ENCODE results near the gene CDC42EP3.

CDC42EP3 gene

GRCh38 chr2:37631292-37631691 is 40.1 kb downstream of the CDC42EP3 start:
- Histone ChIP-seq H3K4me2 (no peak overlapping the region), H3K4me1 (ENCODE audit: low read depth, poor library complexity, severe bottlenecking) (peaks cover 8% of the 10 kb centered on the region), H3K27me3 (ENCODE audit: insufficient read depth, low read depth) (no peaks in the 10 kb centered on the region), H3K9ac (no peak overlapping the region), H3K36me3 (ENCODE audit: insufficient read depth) (no peaks in the 10 kb centered on the region), H3K79me2 (ENCODE audit: insufficient read depth, low read depth) (no peaks in the 10 kb centered on the region), H4K20me1 (ENCODE audit: insufficient read depth) (no peaks in the 10 kb centered on the region), H3K4me3 (IDR thresholded peaks at IDR 0.05; ENCODE audit: insufficient read depth, low read depth, low read length) (no peak overlapping the region), H3K27ac (no peak overlapping the region), H2AFZ (ENCODE audit: low read depth) (no peak overlapping the region)
- no peak for TF ChIP-seq CTCF (conservative IDR thresholded peaks at IDR 0.05; ENCODE audit: low read depth, low read length)

GRCh38 chr2:37630776-37631175 is 40.7 kb downstream of the CDC42EP3 start:
- Histone ChIP-seq H3K4me3 (IDR thresholded peaks at IDR 0.05; ENCODE audit: insufficient read depth, low read depth, low read length) (no peak overlapping the region), H3K36me3 (ENCODE audit: insufficient read depth) (no peaks in the 10 kb centered on the region), H3K27ac (no peak overlapping the region), H3K9ac (no peak overlapping the region), H3K27me3 (ENCODE audit: insufficient read depth, low read depth) (no peaks in the 10 kb centered on the region), H3K79me2 (ENCODE audit: insufficient read depth, low read depth) (no peaks in the 10 kb centered on the region), H2AFZ (ENCODE audit: low read depth) (no peak overlapping the region), H3K4me1 (ENCODE audit: low read depth, poor library complexity, severe bottlenecking) (peaks cover 8% of the 10 kb centered on the region), H4K20me1 (ENCODE audit: insufficient read depth) (no peaks in the 10 kb centered on the region), H3K4me2 (no peak overlapping the region)
- TF ChIP-seq CTCF (conservative IDR thresholded peaks at IDR 0.05; ENCODE audit: low read depth, low read length), result no peak

- TF ChIP-seq CTCF (conservative IDR thresholded peaks at IDR 0.05; ENCODE audit: low read depth, low read length), result no peak
- H4K20me1 ChIP-seq (ENCODE audit: insufficient read depth), result no peaks in the 10 kb centered on the region
- no peaks in the 10 kb centered on the region for H3K79me2 ChIP-seq (ENCODE audit: insufficient read depth, low read depth)
- H3K27ac ChIP-seq, result no peak overlapping the region
- no peak overlapping the region for H3K9ac ChIP-seq
- H3K4me1 ChIP-seq (ENCODE audit: low read depth, poor library complexity, severe bottlenecking), result peaks cover 8% of the 10 kb centered on the region
- no peaks in the 10 kb centered on the region for H3K36me3 ChIP-seq (ENCODE audit: insufficient read depth)
- H3K4me2 ChIP-seq, result no peak overlapping the region
- no peaks in the 10 kb centered on the region for H3K27me3 ChIP-seq (ENCODE audit: insufficient read depth, low read depth)
- no peak overlapping the region for H2AFZ ChIP-seq (ENCODE audit: low read depth)
- H3K4me3 ChIP-seq (IDR thresholded peaks at IDR 0.05; ENCODE audit: insufficient read depth, low read depth, low read length), result no peak overlapping the region
Measured at GRCh38 chr2:37630301-37630700, 41.1 kb downstream of the CDC42EP3 start.

GRCh38 chr2:37629529-37629928 is 41.9 kb downstream of the CDC42EP3 start:
- no peaks in the 10 kb centered on the region for H3K27me3 ChIP-seq (ENCODE audit: insufficient read depth, low read depth)
- no peak overlapping the region for H3K4me3 ChIP-seq (IDR thresholded peaks at IDR 0.05; ENCODE audit: insufficient read depth, low read depth, low read length)
- no peak overlapping the region for H3K4me2 ChIP-seq
- H3K36me3 ChIP-seq (ENCODE audit: insufficient read depth), result no peaks in the 10 kb centered on the region
- H3K9ac ChIP-seq, result no peak overlapping the region
- H3K79me2 ChIP-seq (ENCODE audit: insufficient read depth, low read depth), result no peaks in the 10 kb centered on the region
- no peak for TF ChIP-seq CTCF (conservative IDR thresholded peaks at IDR 0.05; ENCODE audit: low read depth, low read length)
- no peak overlapping the region for H2AFZ ChIP-seq (ENCODE audit: low read depth)
- no peaks in the 10 kb centered on the region for H4K20me1 ChIP-seq (ENCODE audit: insufficient read depth)
- no peak overlapping the region for H3K27ac ChIP-seq
- peaks cover 8% of the 10 kb centered on the region for H3K4me1 ChIP-seq (ENCODE audit: low read depth, poor library complexity, severe bottlenecking)

All from KMS-11 (cell line).